ENCODE results near the gene P2RY11. TPM values are rescaled to one million over a fixed set of nuclear protein-coding genes. Genes with fewer than 3 reads are reported as not detected.

Gene P2RY11
- total RNA-seq, 1 experiment from 2014 or later: 1.1 TPM

DNA sequence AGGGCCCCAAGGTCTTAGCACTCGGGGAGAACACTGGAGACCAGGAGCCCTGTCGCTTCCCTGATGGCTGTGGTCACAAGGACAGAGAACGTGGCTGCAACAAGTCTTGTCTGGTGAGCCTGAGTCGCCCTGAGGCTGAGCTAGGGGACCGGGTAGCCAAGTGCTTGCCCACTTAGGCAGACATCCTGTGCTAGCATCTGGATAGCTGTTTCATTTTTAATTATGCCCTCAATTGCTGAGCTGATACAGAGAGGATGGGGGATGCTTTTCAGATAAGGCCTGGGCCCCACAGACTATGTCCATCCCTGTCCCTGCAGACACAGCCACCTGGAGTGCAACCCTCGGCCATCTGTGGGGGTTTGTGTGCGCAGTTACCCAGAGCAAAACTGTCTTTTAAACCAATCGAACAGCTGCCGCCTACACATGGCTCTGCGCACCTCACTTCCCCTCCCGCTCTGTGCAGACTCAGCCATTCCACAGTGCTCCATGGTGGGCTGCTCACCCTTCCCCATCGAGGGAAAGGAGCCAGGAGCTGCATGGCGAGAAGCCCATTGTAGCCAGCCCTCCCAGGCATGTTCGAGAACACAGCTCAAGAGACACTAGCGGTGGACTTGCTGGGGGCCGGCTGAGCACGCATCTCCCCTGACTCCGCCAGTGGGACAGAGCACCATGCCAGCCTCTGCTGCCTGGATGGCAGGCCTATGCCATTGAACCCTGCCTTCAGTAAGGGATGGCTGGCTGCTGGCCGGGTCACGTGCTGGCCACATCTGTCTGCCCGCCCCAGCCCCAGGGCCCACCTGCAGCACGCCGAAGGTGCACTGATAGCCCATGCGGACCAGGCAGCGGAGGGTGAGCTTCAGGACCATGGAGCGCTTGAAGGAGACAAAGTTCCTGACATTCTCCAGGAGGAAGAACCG lies 27.6 kb downstream of the P2RY11 start:
- DNase-seq (ENCODE audit: low read depth): no peak

- no peak for DNase-seq (ENCODE audit: low read depth)
These were observed 28.5 kb downstream of the P2RY11 start for GRCh38 chr19:10139952-10140351.

GRCh38 chr19:10141479-10141878 lies 30.0 kb downstream of the P2RY11 start:
- DNase-seq (ENCODE audit: low read depth): no peak

GRCh38 chr19:10141973-10142372 lies 30.5 kb downstream of the P2RY11 start:
- no peak for DNase-seq (ENCODE audit: low read depth)

GRCh38 chr19:10142701-10143375 lies 31.3 kb downstream of the P2RY11 start:
- DNase-seq (ENCODE audit: low read depth): no peak

DNA sequence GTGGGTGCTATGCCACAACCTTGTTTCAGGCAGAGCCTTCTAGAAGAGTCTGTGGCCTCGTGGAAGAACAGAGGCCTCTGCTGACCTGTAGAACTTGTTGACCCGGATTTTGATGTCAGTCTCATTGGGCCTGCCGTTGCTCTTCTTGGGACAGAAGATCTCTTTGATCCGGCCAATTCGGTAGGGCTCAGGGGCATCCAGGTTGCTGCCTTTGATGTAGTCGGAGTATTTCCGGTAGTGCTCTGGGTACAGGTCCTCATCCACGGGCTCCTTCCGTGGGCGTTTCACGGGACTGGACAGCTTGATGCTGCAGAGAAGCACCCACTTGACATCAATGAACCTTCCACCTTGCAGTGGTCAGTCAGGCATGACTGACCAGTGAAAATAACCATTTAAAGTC lies 32.2 kb downstream of the P2RY11 start:
- DNase-seq (ENCODE audit: low read depth): no peak

- DNase-seq (ENCODE audit: low read depth): no peak
These were observed 32.9 kb downstream of the P2RY11 start for GRCh38 chr19:10144361-10144760.

DNA sequence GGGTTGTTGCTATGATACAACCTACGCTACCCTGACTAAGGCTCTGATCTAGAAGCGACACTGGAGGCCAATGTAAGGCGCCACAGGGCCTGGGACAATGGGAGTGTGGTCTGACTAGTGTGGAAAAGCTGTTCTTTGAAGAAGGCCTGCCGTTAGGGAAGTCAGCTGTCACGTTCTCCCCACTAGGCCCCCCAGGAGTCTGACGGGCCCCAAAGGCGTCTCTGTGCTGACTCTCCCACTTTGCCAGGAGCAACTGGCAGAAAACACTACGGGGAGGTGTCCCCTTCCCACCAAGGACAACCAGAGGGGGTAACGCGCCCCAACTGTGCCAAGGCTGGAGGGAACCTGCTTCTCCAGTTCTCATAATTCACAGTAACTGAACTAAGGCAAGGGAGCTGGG lies 33.5 kb downstream of the P2RY11 start:
- DNase-seq (ENCODE audit: low read depth): no peak

- DNase-seq (ENCODE audit: low read depth): no peak
These were observed 34.6 kb downstream of the P2RY11 start for GRCh38 chr19:10146142-10146541.

DNA sequence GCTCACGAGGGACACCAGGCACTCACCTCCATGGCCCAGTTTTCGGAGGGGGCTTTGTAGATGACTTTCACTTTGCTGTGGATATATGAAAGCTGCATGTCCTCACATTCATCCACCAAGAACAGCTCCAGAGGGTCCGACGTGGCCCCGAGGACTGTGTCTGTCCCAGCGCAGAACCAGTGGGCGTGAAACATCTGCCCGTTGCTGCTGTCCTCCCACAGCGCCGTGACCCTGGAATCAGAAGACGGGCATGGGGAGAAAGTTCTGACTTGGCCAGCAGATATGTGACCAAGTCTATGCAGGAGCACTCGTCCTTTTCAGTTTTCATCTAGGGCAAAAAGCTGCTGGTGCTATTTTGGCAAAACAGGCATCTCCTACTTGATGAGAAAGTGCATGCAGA lies 37.9 kb downstream of the P2RY11 start:
- DNase-seq (ENCODE audit: low read depth): no peak

- no peak for DNase-seq (ENCODE audit: low read depth)
These were observed 40.0 kb downstream of the P2RY11 start for GRCh38 chr19:10151521-10151920.

GRCh38 chr19:10152100-10152499 lies 40.6 kb downstream of the P2RY11 start:
- DNase-seq (ENCODE audit: low read depth): no peak

GRCh38 chr19:10155839-10156238 lies 44.3 kb downstream of the P2RY11 start:
- no peak for DNase-seq (ENCODE audit: low read depth)

- DNase-seq (ENCODE audit: low read depth): no peak
These were observed 46.6 kb downstream of the P2RY11 start for GRCh38 chr19:10158071-10158470.

DNA sequence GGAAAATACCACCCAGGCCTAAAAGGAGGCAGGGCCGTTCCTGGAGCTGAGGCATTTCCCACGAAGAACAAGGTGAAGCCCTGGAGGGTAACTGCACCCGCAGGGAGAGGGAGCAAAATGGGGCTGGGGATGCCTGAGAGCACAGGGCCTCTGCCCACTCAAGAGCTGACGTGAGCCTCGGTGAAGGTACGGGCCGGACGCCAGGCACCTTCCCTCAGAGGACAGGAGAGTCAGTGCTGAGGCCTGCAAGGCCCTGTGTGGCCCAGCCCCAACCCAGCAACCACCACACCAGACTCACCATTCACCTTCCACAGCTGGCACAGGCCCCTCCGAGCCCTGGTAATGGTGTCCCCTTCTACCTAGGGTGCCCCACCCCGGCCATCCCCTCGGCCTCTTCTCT lies 47.0 kb downstream of the P2RY11 start:
- no peak for DNase-seq (ENCODE audit: low read depth)

DNA sequence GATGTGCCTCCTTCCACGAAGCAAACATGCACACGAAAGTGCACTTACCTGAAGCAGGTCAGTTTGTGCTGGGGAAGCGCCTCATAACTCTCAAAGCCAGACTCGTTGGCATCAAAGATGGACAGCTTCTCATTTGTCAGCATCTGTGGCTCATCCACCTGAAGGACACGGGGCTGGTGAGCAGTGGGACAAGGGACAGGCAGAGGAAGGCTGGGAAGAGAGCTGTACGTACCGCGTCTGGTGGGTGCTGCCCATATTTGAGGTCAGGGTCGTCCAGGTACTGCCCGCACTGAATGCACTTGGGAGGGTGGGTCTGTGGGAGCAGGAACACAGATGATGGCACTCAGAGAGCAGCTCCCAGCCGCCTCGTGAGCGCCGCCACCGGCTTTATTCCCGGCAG lies 48.1 kb downstream of the P2RY11 start:
- no peak for DNase-seq (ENCODE audit: low read depth)

DNA sequence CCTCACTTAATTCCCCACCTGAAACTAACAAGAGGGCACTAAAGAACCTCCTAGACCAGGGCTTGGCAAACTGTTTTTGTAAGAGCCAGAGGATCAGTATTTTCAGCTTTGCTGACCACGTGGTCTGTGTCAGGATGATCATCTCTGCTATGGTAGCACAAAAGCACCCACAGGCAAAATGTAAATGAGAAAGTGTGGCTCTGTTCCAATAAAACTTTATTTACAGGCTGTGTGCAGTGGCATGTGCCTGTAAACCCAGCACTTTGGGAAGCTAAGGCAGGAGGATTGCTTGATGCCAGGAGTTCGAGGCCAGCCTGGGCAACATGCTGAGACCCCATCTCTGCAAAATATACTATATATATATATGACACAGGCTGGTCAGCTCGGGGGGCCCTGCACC lies 52.0 kb downstream of the P2RY11 start:
- DNase-seq (ENCODE audit: low read depth): no peak

Other genes with a start within 250 kb of the P2RY11 start
- 0.49 and 1.4 TPM in 2 replicates for gene OLFM2, start 175.2 kb upstream of the P2RY11 start, total RNA-seq (2014; rRNA removed; shearing (Covaris generic))
- gene COL5A3, start 101.2 kb upstream of the P2RY11 start, total RNA-seq (2014; rRNA removed; shearing (Covaris generic)): 3.0 and 4.8 TPM in 2 replicates
- gene RDH8, start 98.2 kb upstream of the P2RY11 start, total RNA-seq (2014; rRNA removed; shearing (Covaris generic)): 0.12 TPM in 1 of 2 replicates, not detected in the other
- gene SHFL, start 25.4 kb upstream of the P2RY11 start, total RNA-seq (2014; rRNA removed; shearing (Covaris generic)): 15.6 and 21.9 TPM in 2 replicates
- 0.98 TPM in 1 of 2 replicates, not detected in the other for gene ANGPTL6, start 9.0 kb upstream of the P2RY11 start, total RNA-seq (2014; rRNA removed; shearing (Covaris generic))
- gene PPAN, start 5.3 kb upstream of the P2RY11 start, total RNA-seq (2014; rRNA removed; shearing (Covaris generic)): 17.8 and 19.3 TPM in 2 replicates
- gene EIF3G, start 8.2 kb downstream of the P2RY11 start, total RNA-seq (2014; rRNA removed; shearing (Covaris generic)): 264 and 284 TPM in 2 replicates
- 100 and 108 TPM in 2 replicates for gene DNMT1, start 83.3 kb downstream of the P2RY11 start, total RNA-seq (2014; rRNA removed; shearing (Covaris generic))
- gene S1PR2, start 119.6 kb downstream of the P2RY11 start, total RNA-seq (2014; rRNA removed; shearing (Covaris generic)): 4.7 and 4.9 TPM in 2 replicates
- 57.6 and 71.7 TPM in 2 replicates for gene MRPL4, start 140.5 kb downstream of the P2RY11 start, total RNA-seq (2014; rRNA removed; shearing (Covaris generic))
- gene ICAM1, start 159.4 kb downstream of the P2RY11 start, total RNA-seq (2014; rRNA removed; shearing (Covaris generic)): 75.1 and 81.1 TPM in 2 replicates
- gene ICAM4, start 175.3 kb downstream of the P2RY11 start, total RNA-seq (2014; rRNA removed; shearing (Covaris generic)): 0.24 and 0.39 TPM in 2 replicates
- gene ICAM5, start 178.3 kb downstream of the P2RY11 start, total RNA-seq (2014; rRNA removed; shearing (Covaris generic)): 12.0 and 15.8 TPM in 2 replicates
- gene ZGLP1, start 198.1 kb downstream of the P2RY11 start, total RNA-seq (2014; rRNA removed; shearing (Covaris generic)): 0.88 and 1.2 TPM in 2 replicates
- gene FDX2, start 204.3 kb downstream of the P2RY11 start, total RNA-seq (2014; rRNA removed; shearing (Covaris generic)): 33.0 and 50.1 TPM in 2 replicates
- gene RAVER1, start 221.8 kb downstream of the P2RY11 start, total RNA-seq (2014; rRNA removed; shearing (Covaris generic)): 9.0 and 11.8 TPM in 2 replicates
- 16.8 and 21.5 TPM in 2 replicates for gene ICAM3, start 227.9 kb downstream of the P2RY11 start, total RNA-seq (2014; rRNA removed; shearing (Covaris generic))